Measurements from ENCODE around the gene ZNF597. TPM values are rescaled to one million over a fixed set of nuclear protein-coding genes. Genes with fewer than 3 reads are reported as not detected.

ZNF597 gene
- total and polyA plus RNA-seq, 10 of the 15 experiments (the other 5 are each of a cell fraction or from before 2014, with no cell fraction given): 0.80 to 2.8 (median 2.0) TPM

DNA sequence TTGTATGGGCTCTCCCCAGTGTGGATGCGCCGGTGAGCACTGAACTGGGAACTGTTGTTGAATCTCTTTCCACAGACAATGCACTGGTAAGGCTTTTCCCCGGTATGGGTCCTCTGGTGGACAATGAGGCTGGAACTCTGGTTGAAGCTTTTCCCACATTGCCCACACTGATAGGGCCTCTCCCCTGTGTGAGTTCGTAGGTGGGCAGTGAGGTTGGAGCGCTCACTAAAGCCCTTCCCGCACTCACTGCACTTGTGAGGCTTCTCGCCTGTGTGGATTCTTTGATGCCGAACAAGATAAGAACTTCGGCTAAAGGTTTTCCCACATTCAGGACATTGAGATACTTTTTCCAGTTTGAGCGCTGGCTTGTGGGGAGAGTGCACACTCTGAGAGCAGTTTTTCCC is 60.3 kb downstream of the ZNF597 start (continued):
- TF ChIP-seq FOXM1 (IDR thresholded peaks at IDR 0.05; ENCODE audit: low read depth, low read length) (no peak), TARDBP (IDR thresholded peaks at IDR 0.05; ENCODE audit: borderline replicate concordance) (no peak), RFX5 (IDR thresholded peaks at IDR 0.05; ENCODE audit: low read depth, low read length) (no peak), HDGF (IDR thresholded peaks at IDR 0.05) (no peak), CHD1 (IDR thresholded peaks at IDR 0.05; ENCODE audit: low read depth, low read length) (no peak), KLF5 (IDR thresholded peaks at IDR 0.05; ENCODE audit: partially characterized antibody) (peak; percentile 75)
- TF ChIP-seq, protein P1, sequence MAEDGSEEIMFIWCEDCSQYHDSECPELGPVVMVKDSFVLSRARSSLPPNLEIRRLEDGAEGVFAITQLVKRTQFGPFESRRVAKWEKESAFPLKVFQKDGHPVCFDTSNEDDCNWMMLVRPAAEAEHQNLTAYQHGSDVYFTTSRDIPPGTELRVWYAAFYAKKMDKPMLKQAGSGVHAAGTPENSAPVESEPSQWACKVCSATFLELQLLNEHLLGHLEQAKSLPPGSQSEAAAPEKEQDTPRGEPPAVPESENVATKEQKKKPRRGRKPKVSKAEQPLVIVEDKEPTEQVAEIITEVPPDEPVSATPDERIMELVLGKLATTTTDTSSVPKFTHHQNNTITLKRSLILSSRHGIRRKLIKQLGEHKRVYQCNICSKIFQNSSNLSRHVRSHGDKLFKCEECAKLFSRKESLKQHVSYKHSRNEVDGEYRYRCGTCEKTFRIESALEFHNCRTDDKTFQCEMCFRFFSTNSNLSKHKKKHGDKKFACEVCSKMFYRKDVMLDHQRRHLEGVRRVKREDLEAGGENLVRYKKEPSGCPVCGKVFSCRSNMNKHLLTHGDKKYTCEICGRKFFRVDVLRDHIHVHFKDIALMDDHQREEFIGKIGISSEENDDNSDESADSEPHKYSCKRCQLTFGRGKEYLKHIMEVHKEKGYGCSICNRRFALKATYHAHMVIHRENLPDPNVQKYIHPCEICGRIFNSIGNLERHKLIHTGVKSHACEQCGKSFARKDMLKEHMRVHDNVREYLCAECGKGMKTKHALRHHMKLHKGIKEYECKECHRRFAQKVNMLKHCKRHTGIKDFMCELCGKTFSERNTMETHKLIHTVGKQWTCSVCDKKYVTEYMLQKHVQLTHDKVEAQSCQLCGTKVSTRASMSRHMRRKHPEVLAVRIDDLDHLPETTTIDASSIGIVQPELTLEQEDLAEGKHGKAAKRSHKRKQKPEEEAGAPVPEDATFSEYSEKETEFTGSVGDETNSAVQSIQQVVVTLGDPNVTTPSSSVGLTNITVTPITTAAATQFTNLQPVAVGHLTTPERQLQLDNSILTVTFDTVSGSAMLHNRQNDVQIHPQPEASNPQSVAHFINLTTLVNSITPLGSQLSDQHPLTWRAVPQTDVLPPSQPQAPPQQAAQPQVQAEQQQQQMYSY (CRISPR knock-in tag; IDR thresholded peaks at IDR 0.05): no peak

Small RNAs within 50 kb of the gene (microRNA-seq; reads per million reads assigned to microRNA genes)
- gene MIR6126: not detected

Small RNAs within 50 kb of the gene (small RNA-seq; reads per million reads assigned to genes)
- not detected for gene MIR6126

Other genes with a start within 250 kb of the ZNF597 start
Only the 7 nearest of the 14 such genes appear.
- not detected in 2 replicates for gene OR2C1, start 87.6 kb downstream of the ZNF597 start, total RNA-seq (2014; rRNA removed)
- not detected in 2 replicates for gene OR2C1, start 87.6 kb downstream of the ZNF597 start, total RNA-seq (2014; rRNA removed; fragmentation: Illumina TruSeq; extraction: Trizol)
- gene OR2C1, start 87.6 kb downstream of the ZNF597 start, total RNA-seq (2021): 0.21 TPM in 1 of 2 replicates, not detected in the other
- 0.05 and 0.16 TPM in 2 replicates for gene OR2C1, start 87.6 kb downstream of the ZNF597 start, polyA plus RNA-seq (2011; rRNA removed)
- 0.06 TPM in 1 of 2 replicates, not detected in the other for gene OR2C1, start 87.6 kb downstream of the ZNF597 start, polyA plus RNA-seq (2014; fragmentation: Illumina TruSeq; extraction: Trizol)
- gene OR2C1, start 87.6 kb downstream of the ZNF597 start, polyA plus RNA-seq (2014; fragmentation: Nextera tagmentation; extraction: Ambion mirVana): under 1 TPM in 1 of 2 experiments, not detected in 1; 0.21 TPM
- not detected in 2 replicates for gene OR2C1, start 87.6 kb downstream of the ZNF597 start, polyA plus RNA-seq (2014; rRNA removed)
- gene OR2C1, start 87.6 kb downstream of the ZNF597 start, polyA plus RNA-seq (2016; fragmentation: Nextera tagmentation; extraction: Ambion mirVana): under 1 TPM in 1 of 2 experiments, not detected in 1; 0.14 TPM
- 18.0 and 18.1 TPM in 2 replicates for gene ZSCAN32, start 42.5 kb downstream of the ZNF597 start, total RNA-seq (2014; rRNA removed)
- 14.6 and 15.8 TPM in 2 replicates for gene ZSCAN32, start 42.5 kb downstream of the ZNF597 start, total RNA-seq (2014; rRNA removed; fragmentation: Illumina TruSeq; extraction: Trizol)
- 13.8 and 15.6 TPM in 2 replicates for gene ZSCAN32, start 42.5 kb downstream of the ZNF597 start, total RNA-seq (2021)
- 23.8 and 25.0 TPM in 2 replicates for gene ZSCAN32, start 42.5 kb downstream of the ZNF597 start, polyA plus RNA-seq (2011; rRNA removed)
- gene ZSCAN32, start 42.5 kb downstream of the ZNF597 start, polyA plus RNA-seq (2014; fragmentation: Illumina TruSeq; extraction: Trizol): 20.9 and 22.8 TPM in 2 replicates
- 10 to 100 TPM; 12.8 to 15.2 TPM for gene ZSCAN32, start 42.5 kb downstream of the ZNF597 start, polyA plus RNA-seq (2014; fragmentation: Nextera tagmentation; extraction: Ambion mirVana)
- 16.2 and 17.4 TPM in 2 replicates for gene ZSCAN32, start 42.5 kb downstream of the ZNF597 start, polyA plus RNA-seq (2014; rRNA removed)
- 1 to 10 TPM; 9.6 to 9.9 TPM for gene ZSCAN32, start 42.5 kb downstream of the ZNF597 start, polyA plus RNA-seq (2016; fragmentation: Nextera tagmentation; extraction: Ambion mirVana)
- 11.0 and 12.5 TPM in 2 replicates for gene ZNF174, start 42.3 kb downstream of the ZNF597 start, total RNA-seq (2014; rRNA removed)
- 7.6 and 8.2 TPM in 2 replicates for gene ZNF174, start 42.3 kb downstream of the ZNF597 start, total RNA-seq (2014; rRNA removed; fragmentation: Illumina TruSeq; extraction: Trizol)
- gene ZNF174, start 42.3 kb downstream of the ZNF597 start, total RNA-seq (2021): 9.5 and 10.1 TPM in 2 replicates
- 14.1 and 14.3 TPM in 2 replicates for gene ZNF174, start 42.3 kb downstream of the ZNF597 start, polyA plus RNA-seq (2011; rRNA removed)
- gene ZNF174, start 42.3 kb downstream of the ZNF597 start, polyA plus RNA-seq (2014; fragmentation: Illumina TruSeq; extraction: Trizol): 11.9 and 13.2 TPM in 2 replicates
- gene ZNF174, start 42.3 kb downstream of the ZNF597 start, polyA plus RNA-seq (2014; fragmentation: Nextera tagmentation; extraction: Ambion mirVana): 1 to 10 TPM; 3.0 to 4.7 TPM
- 9.8 and 10.7 TPM in 2 replicates for gene ZNF174, start 42.3 kb downstream of the ZNF597 start, polyA plus RNA-seq (2014; rRNA removed)
- 10 to 100 TPM in 1 of 2 experiments, 1 to 10 TPM in 1; 8.6 to 10.0 TPM for gene ZNF174, start 42.3 kb downstream of the ZNF597 start, polyA plus RNA-seq (2016; fragmentation: Nextera tagmentation; extraction: Ambion mirVana)
- 17.6 and 19.3 TPM in 2 replicates for gene NAA60, start 176 bp upstream of the ZNF597 start, total RNA-seq (2014; rRNA removed)
- 10.9 and 15.6 TPM in 2 replicates for gene NAA60, start 176 bp upstream of the ZNF597 start, total RNA-seq (2014; rRNA removed; fragmentation: Illumina TruSeq; extraction: Trizol)
- 38.6 and 39.7 TPM in 2 replicates for gene NAA60, start 176 bp upstream of the ZNF597 start, total RNA-seq (2021)
- gene NAA60, start 176 bp upstream of the ZNF597 start, polyA plus RNA-seq (2011; rRNA removed): 24.3 and 30.8 TPM in 2 replicates
- gene NAA60, start 176 bp upstream of the ZNF597 start, polyA plus RNA-seq (2014; fragmentation: Illumina TruSeq; extraction: Trizol): 42.5 and 54.7 TPM in 2 replicates
- gene NAA60, start 176 bp upstream of the ZNF597 start, polyA plus RNA-seq (2014; fragmentation: Nextera tagmentation; extraction: Ambion mirVana): 1 to 10 TPM; 6.2 to 9.1 TPM
- 32.2 and 39.1 TPM in 2 replicates for gene NAA60, start 176 bp upstream of the ZNF597 start, polyA plus RNA-seq (2014; rRNA removed)
- gene NAA60, start 176 bp upstream of the ZNF597 start, polyA plus RNA-seq (2016; fragmentation: Nextera tagmentation; extraction: Ambion mirVana): 10 to 100 TPM; 38.4 to 43.1 TPM
- not detected in 2 replicates for gene C16orf90, start 52.0 kb upstream of the ZNF597 start, total RNA-seq (2014; rRNA removed)
- not detected in 2 replicates for gene C16orf90, start 52.0 kb upstream of the ZNF597 start, total RNA-seq (2014; rRNA removed; fragmentation: Illumina TruSeq; extraction: Trizol)
- not detected in 2 replicates for gene C16orf90, start 52.0 kb upstream of the ZNF597 start, total RNA-seq (2021)
- gene C16orf90, start 52.0 kb upstream of the ZNF597 start, polyA plus RNA-seq (2011; rRNA removed): not detected in 2 replicates
- not detected in 2 replicates for gene C16orf90, start 52.0 kb upstream of the ZNF597 start, polyA plus RNA-seq (2014; fragmentation: Illumina TruSeq; extraction: Trizol)
- gene C16orf90, start 52.0 kb upstream of the ZNF597 start, polyA plus RNA-seq (2014; fragmentation: Nextera tagmentation; extraction: Ambion mirVana): not detected
- not detected in 2 replicates for gene C16orf90, start 52.0 kb upstream of the ZNF597 start, polyA plus RNA-seq (2014; rRNA removed)
- gene C16orf90, start 52.0 kb upstream of the ZNF597 start, polyA plus RNA-seq (2016; fragmentation: Nextera tagmentation; extraction: Ambion mirVana): not detected
- 3.8 and 6.0 TPM in 2 replicates for gene CLUAP1, start 57.5 kb upstream of the ZNF597 start, total RNA-seq (2014; rRNA removed)
- gene CLUAP1, start 57.5 kb upstream of the ZNF597 start, total RNA-seq (2014; rRNA removed; fragmentation: Illumina TruSeq; extraction: Trizol): 8.5 and 11.2 TPM in 2 replicates
- gene CLUAP1, start 57.5 kb upstream of the ZNF597 start, total RNA-seq (2021): 6.9 and 7.1 TPM in 2 replicates
- 15.0 and 19.5 TPM in 2 replicates for gene CLUAP1, start 57.5 kb upstream of the ZNF597 start, polyA plus RNA-seq (2011; rRNA removed)
- 8.2 and 14.5 TPM in 2 replicates for gene CLUAP1, start 57.5 kb upstream of the ZNF597 start, polyA plus RNA-seq (2014; fragmentation: Illumina TruSeq; extraction: Trizol)
- gene CLUAP1, start 57.5 kb upstream of the ZNF597 start, polyA plus RNA-seq (2014; fragmentation: Nextera tagmentation; extraction: Ambion mirVana): 10 to 100 TPM; 14.9 to 16.2 TPM
- 5.0 and 7.9 TPM in 2 replicates for gene CLUAP1, start 57.5 kb upstream of the ZNF597 start, polyA plus RNA-seq (2014; rRNA removed)
- gene CLUAP1, start 57.5 kb upstream of the ZNF597 start, polyA plus RNA-seq (2016; fragmentation: Nextera tagmentation; extraction: Ambion mirVana): 10 to 100 TPM; 14.6 to 15.1 TPM
- gene NLRC3, start 133.9 kb upstream of the ZNF597 start, total RNA-seq (2014; rRNA removed): 14.1 and 15.0 TPM in 2 replicates
- gene NLRC3, start 133.9 kb upstream of the ZNF597 start, total RNA-seq (2014; rRNA removed; fragmentation: Illumina TruSeq; extraction: Trizol): 7.9 and 8.2 TPM in 2 replicates
- 17.8 and 18.2 TPM in 2 replicates for gene NLRC3, start 133.9 kb upstream of the ZNF597 start, total RNA-seq (2021)
- gene NLRC3, start 133.9 kb upstream of the ZNF597 start, polyA plus RNA-seq (2011; rRNA removed): 6.7 and 6.8 TPM in 2 replicates
- gene NLRC3, start 133.9 kb upstream of the ZNF597 start, polyA plus RNA-seq (2014; fragmentation: Illumina TruSeq; extraction: Trizol): 9.2 and 9.4 TPM in 2 replicates
- 1 to 10 TPM; 2.2 to 2.4 TPM for gene NLRC3, start 133.9 kb upstream of the ZNF597 start, polyA plus RNA-seq (2014; fragmentation: Nextera tagmentation; extraction: Ambion mirVana)
- gene NLRC3, start 133.9 kb upstream of the ZNF597 start, polyA plus RNA-seq (2014; rRNA removed): 11.1 and 11.2 TPM in 2 replicates
- gene NLRC3, start 133.9 kb upstream of the ZNF597 start, polyA plus RNA-seq (2016; fragmentation: Nextera tagmentation; extraction: Ambion mirVana): 1 to 10 TPM; 6.1 to 6.9 TPM